ENCODE measurements around the gene SETD5. TPM values are rescaled to one million over a fixed set of nuclear protein-coding genes. Genes with fewer than 3 reads are reported as not detected.

SETD5 gene
- total RNA-seq, 1 donor from 2014 or later: 40.2 TPM

- DNase-seq (ENCODE audit: low read depth, low spot score): no peak
Measured at GRCh38 chr3:9512456-9513045, 115.1 kb downstream of the SETD5 start.

- no peak for DNase-seq (ENCODE audit: low read depth, low spot score)
Measured at GRCh38 chr3:9514306-9514705, 116.9 kb downstream of the SETD5 start.

- DNase-seq (ENCODE audit: low read depth, low spot score): no peak
Measured at GRCh38 chr3:9514956-9515355, 117.5 kb downstream of the SETD5 start.

GRCh38 chr3:9525078-9525477, 127.7 kb downstream of the SETD5 start:
- no peak for DNase-seq (ENCODE audit: low read depth, low spot score)

Other genes with a start within 250 kb of the SETD5 start
- 0.13 TPM in 1 of 2 replicates, not detected in the other for gene SRGAP3, start 148.0 kb upstream of the SETD5 start, total RNA-seq
- 33.4 and 47.5 TPM in 2 replicates for gene THUMPD3, start 34.6 kb upstream of the SETD5 start, total RNA-seq
- not detected in 2 replicates for gene LHFPL4, start 156.2 kb downstream of the SETD5 start, total RNA-seq